MCF 10A (cell line): ENCODE measurements around the gene CFH. TPM values are rescaled to one million over a fixed set of nuclear protein-coding genes. Genes with fewer than 3 reads are reported as not detected.
A peak's percentile ranks its signal among the peaks of the same experiment; 100 is the strongest.

Experiments used
- BruUV-seq: library from RNA; stranded (reverse); fragments of 400-500 nt; replicated peaks from 2 replicates; lab custom pipeline; 2021; lab: Mats Ljungman, UMichigan
- CTCF ChIA-PET: fragments of 300-600 bp; sonication (Branson Sonifier 250); formaldehyde crosslinking; extraction: SDS; loops from one replicate; lab custom pipeline; 2021; ENCODE audit warnings: antibody characterized with exemption, inconsistent platforms; lab: Yijun Ruan, JAX
- POLR2A ChIA-PET: fragments of 300-600, 350-650 bp; sonication (Branson Sonifier 250); formaldehyde crosslinking; extraction: SDS; loops from one replicate; lab custom pipeline; 2020; ENCODE audit warnings: antibody characterized with exemption, inconsistent platforms; lab: Yijun Ruan, JAX
- DNase-seq: peaks from one replicate; pipeline ENCODE4 v3.0.0-alpha.2; 2018; ENCODE audit not compliant: unreplicated experiment
- H3K27ac Mint-ChIP-seq: one replicate; pipeline ENCODE4 v1.8.0; 2022; ENCODE audit warnings: mild to moderate bottlenecking, low read depth, mixed read lengths; ENCODE audit not compliant: unreplicated experiment
- H3K27me3 Mint-ChIP-seq: one replicate; pipeline ENCODE4 v1.8.0; 2022; ENCODE audit warnings: mixed read lengths; ENCODE audit not compliant: insufficient read depth, unreplicated experiment
- H3K36me3 Mint-ChIP-seq: one replicate; pipeline ENCODE4 v1.8.0; 2022; ENCODE audit warnings: mild to moderate bottlenecking, moderate library complexity, mixed read lengths; ENCODE audit not compliant: insufficient read depth, unreplicated experiment
- H3K4me1 Mint-ChIP-seq: one replicate; pipeline ENCODE4 v1.8.0; 2022; ENCODE audit warnings: mixed read lengths; ENCODE audit not compliant: insufficient read depth, unreplicated experiment
- H3K4me3 Mint-ChIP-seq: one replicate; pipeline ENCODE4 v1.8.0; 2022; ENCODE audit warnings: mild to moderate bottlenecking, moderate library complexity, mixed read lengths; ENCODE audit not compliant: unreplicated experiment
- H3K9me3 Mint-ChIP-seq: one replicate; pipeline ENCODE4 v1.8.0; 2022; ENCODE audit warnings: mixed read lengths; ENCODE audit not compliant: unreplicated experiment
- intact Hi-C: fragments of 100-400 bp; cut with micrococcal nuclease; formaldehyde crosslinking; loops from 2 replicates; pipeline ENCODE4 v1.14.1; 2022
- total RNA-seq: library from RNA; stranded (reverse); gene quantifications from 2 replicates; pipeline ENCODE4 v1.2.3, GENCODE V29; 2022
- TF ChIP-seq, protein P1 (sequence below): fragments of 200-600 bp; IDR thresholded peaks from one replicate; pipeline ENCODE4 v1.8.0; 2022; ENCODE audit warnings: antibody characterized with exemption, mild to moderate bottlenecking; ENCODE audit not compliant: unreplicated experiment

The CFH gene
- total RNA-seq, 1 experiment from 2014 or later, result 31.6 TPM

DNA sequence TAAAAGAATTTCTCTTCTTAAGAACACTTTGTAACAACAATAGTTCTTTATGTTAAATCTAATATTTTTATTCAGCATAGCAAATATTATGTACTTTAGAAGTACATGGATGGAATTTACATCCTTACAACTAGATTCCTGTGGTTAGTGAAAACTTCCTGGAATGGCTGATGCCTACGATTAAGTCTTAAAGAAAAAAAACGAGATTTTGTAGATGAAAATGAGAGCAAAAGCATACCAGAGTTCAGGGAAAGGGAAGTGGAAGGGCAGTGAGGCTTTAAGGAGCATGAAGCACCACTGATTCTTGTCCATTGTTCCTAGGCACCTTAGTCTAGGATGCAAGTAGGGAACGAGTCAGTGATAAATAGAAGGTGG is 26.7 kb downstream of the CFH start:
- BruUV-seq, result no TSS peak
- H3K9me3 Mint-ChIP-seq, result peaks cover 7% of the 10 kb centered on the region
- intact Hi-C loops, result no loop called here
- peaks cover 5% of the 10 kb centered on the region for H3K36me3 Mint-ChIP-seq
- H3K27me3 Mint-ChIP-seq, result no peaks in the 10 kb centered on the region
- no peak for DNase-seq
- TF ChIP-seq, protein P1, sequence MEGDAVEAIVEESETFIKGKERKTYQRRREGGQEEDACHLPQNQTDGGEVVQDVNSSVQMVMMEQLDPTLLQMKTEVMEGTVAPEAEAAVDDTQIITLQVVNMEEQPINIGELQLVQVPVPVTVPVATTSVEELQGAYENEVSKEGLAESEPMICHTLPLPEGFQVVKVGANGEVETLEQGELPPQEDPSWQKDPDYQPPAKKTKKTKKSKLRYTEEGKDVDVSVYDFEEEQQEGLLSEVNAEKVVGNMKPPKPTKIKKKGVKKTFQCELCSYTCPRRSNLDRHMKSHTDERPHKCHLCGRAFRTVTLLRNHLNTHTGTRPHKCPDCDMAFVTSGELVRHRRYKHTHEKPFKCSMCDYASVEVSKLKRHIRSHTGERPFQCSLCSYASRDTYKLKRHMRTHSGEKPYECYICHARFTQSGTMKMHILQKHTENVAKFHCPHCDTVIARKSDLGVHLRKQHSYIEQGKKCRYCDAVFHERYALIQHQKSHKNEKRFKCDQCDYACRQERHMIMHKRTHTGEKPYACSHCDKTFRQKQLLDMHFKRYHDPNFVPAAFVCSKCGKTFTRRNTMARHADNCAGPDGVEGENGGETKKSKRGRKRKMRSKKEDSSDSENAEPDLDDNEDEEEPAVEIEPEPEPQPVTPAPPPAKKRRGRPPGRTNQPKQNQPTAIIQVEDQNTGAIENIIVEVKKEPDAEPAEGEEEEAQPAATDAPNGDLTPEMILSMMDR, result no peak
- no peak overlapping the region for H3K4me3 Mint-ChIP-seq
- ChIA-PET POLR2A (no interaction called here), CTCF (interaction anchor here (0.8 kb wide), 1 partner anchor 11 kb away, joined by 4 read pairs; no protein-coding TSS in a partner anchor)
- peak overlapping the region; percentile 60 for H3K27ac Mint-ChIP-seq
- peaks cover 13% of the 10 kb centered on the region for H3K4me1 Mint-ChIP-seq

GRCh38 chr1:196680107-196680506 is 28.3 kb downstream of the CFH start:
- H3K27me3 Mint-ChIP-seq, result no peaks in the 10 kb centered on the region
- H3K4me1 Mint-ChIP-seq, result peaks cover 19% of the 10 kb centered on the region
- no peak overlapping the region for H3K27ac Mint-ChIP-seq
- peak; percentile 52 for DNase-seq
- no peaks in the 10 kb centered on the region for H3K36me3 Mint-ChIP-seq
- POLR2A ChIA-PET, result no interaction called here
- CTCF ChIA-PET, result no interaction called here
- intact Hi-C loops, result no loop called here
- H3K4me3 Mint-ChIP-seq, result no peak overlapping the region
- BruUV-seq, result no TSS peak
- TF ChIP-seq, protein P1, result no peak
- H3K9me3 Mint-ChIP-seq, result peaks cover 7% of the 10 kb centered on the region

DNA sequence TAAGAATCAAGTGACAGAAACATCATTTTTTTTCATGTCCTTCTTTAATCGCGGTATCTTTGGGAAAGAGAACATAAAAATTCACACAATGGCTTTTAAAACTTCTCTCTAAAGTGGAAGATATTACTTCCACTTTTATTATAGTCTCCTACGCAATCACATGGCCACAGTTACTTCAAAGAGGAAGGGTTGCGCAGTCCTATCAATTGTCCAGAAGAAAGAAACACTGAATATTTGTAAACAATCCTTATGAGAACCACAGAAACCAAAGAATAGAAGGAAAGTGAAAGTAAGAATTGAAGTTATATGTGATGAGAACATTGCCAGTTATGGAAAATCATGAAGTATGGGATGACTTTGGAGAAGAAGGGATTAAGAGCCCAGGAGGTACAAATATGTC is 32.6 kb downstream of the CFH start:
- no peaks in the 10 kb centered on the region for H3K27me3 Mint-ChIP-seq
- H3K4me1 Mint-ChIP-seq, result peaks cover 10% of the 10 kb centered on the region
- peaks cover 5% of the 10 kb centered on the region for H3K36me3 Mint-ChIP-seq
- POLR2A ChIA-PET, result no interaction called here
- TF ChIP-seq, protein P1, result no peak
- no peak overlapping the region for H3K4me3 Mint-ChIP-seq
- BruUV-seq, result no TSS peak
- no peak overlapping the region for H3K27ac Mint-ChIP-seq
- intact Hi-C loops, result no loop called here
- DNase-seq, result no peak
- no peaks in the 10 kb centered on the region for H3K9me3 Mint-ChIP-seq
- CTCF ChIA-PET, result no interaction called here

GRCh38 chr1:196685506-196685905 is 33.7 kb downstream of the CFH start:
- Mint-ChIP-seq H3K27ac (no peak overlapping the region), H3K4me1 (peaks cover 6% of the 10 kb centered on the region), H3K9me3 (no peaks in the 10 kb centered on the region), H3K36me3 (peaks cover 10% of the 10 kb centered on the region), H3K4me3 (no peak overlapping the region), H3K27me3 (no peaks in the 10 kb centered on the region)
- DNase-seq, result no peak
- POLR2A ChIA-PET, result no interaction called here
- intact Hi-C loops, result no loop called here
- TF ChIP-seq, protein P1, result no peak
- CTCF ChIA-PET, result no interaction called here
- BruUV-seq, result no TSS peak
